Liver (tissue), 3 donors: ENCODE data around the gene WHRN.

Experiments
- GABPA ChIP-seq, 2 donors: IDR thresholded peaks in 1 of 2; conservative IDR thresholded peaks in 1 of 2; 2 replicates each; pipeline ENCODE4 v1.6.1; 2016; ENCODE audit warnings: antibody characterized with exemption in 2 of 2, mild to moderate bottlenecking in 1 of 2, moderate library complexity in 1 of 2
- HNF4G ChIP-seq: IDR thresholded peaks from 2 replicates; pipeline ENCODE4 v1.6.1; 2016; ENCODE audit warnings: antibody characterized with exemption
- JUND ChIP-seq, 2 donors: IDR thresholded peaks; 2 replicates each; pipeline ENCODE4 v1.6.1; 2016; ENCODE audit warnings: antibody characterized with exemption in 2 of 2
- RAD21 ChIP-seq, 2 donors: IDR thresholded peaks; 2 replicates each; pipeline ENCODE4 v1.6.1; 2016; ENCODE audit warnings: antibody characterized with exemption in 2 of 2, mild to moderate bottlenecking in 2 of 2
- TAF1 ChIP-seq: conservative IDR thresholded peaks from 2 replicates; pipeline ENCODE4 v1.6.1; 2016; ENCODE audit warnings: antibody characterized with exemption, mild to moderate bottlenecking
- YY1 ChIP-seq: IDR thresholded peaks from 2 replicates; pipeline ENCODE4 v1.6.1; 2016; ENCODE audit warnings: antibody characterized with exemption, mild to moderate bottlenecking
- TF ChIP-seq, protein P1 (sequence below): fragments of 150-350 bp; IDR thresholded peaks from 2 replicates; pipeline ENCODE4 v1.5.1; 2017; ENCODE audit warnings: improper control_type of control experiment, low read depth, low read length; ENCODE audit not compliant: missing input control
- TF ChIP-seq, protein P2 (sequence below): IDR thresholded peaks from 2 replicates; pipeline ENCODE4 v1.6.1; 2016; ENCODE audit warnings: antibody characterized with exemption
- TF ChIP-seq, protein P3 (sequence below): IDR thresholded peaks from 2 replicates; pipeline ENCODE4 v1.6.1; 2016; ENCODE audit warnings: antibody characterized with exemption, mild to moderate bottlenecking
- TF ChIP-seq, protein P4 (sequence below): IDR thresholded peaks from 2 replicates; pipeline ENCODE4 v1.6.1; 2016; ENCODE audit warnings: antibody characterized with exemption
- TF ChIP-seq, protein P5 (sequence below): IDR thresholded peaks from 2 replicates; pipeline ENCODE4 v1.6.1; 2016; ENCODE audit warnings: antibody characterized with exemption
- donor health status: healthy.
- donor health status: healthy.

DNA sequence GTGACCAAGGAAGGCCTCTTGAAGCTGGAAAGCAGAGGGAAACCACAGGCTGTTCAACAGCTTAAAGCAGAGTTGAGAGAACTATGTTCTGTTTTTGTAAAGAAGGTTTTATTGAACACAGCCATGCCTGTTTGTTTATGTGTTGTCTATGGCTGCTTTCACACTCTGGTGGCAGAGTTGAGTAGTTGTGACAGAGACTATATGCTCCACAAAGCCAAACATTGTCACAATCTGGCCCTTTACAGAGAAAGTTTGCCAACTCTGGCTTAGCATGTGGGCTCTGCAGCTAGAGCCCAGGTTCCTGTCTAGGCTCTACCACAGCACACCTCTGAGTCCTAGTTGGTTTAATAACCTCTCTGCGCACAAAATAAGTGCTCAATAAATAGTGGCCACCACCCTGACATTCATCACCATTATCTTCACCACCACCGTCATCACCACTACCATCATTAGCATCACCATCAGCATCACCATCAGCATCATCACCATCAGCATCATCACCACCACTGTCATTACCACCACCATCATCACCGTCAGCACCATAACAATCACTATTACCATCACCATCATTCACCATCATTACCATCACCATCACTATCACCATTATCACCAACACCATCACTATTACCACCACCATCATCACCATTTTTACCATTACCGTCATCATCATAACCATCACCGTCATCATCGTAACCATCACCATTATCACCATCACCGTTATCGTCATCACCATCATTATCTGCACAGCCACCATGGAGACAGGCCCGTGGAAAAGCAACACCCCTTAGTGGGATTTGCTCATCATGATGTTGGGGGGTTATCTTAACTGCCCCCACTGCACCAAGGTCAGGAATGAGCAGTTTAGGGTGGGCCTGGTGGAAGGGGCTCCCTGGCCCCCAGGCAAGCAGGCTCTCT, 135.8 kb downstream of the WHRN start:
- TF ChIP-seq, protein P1, sequence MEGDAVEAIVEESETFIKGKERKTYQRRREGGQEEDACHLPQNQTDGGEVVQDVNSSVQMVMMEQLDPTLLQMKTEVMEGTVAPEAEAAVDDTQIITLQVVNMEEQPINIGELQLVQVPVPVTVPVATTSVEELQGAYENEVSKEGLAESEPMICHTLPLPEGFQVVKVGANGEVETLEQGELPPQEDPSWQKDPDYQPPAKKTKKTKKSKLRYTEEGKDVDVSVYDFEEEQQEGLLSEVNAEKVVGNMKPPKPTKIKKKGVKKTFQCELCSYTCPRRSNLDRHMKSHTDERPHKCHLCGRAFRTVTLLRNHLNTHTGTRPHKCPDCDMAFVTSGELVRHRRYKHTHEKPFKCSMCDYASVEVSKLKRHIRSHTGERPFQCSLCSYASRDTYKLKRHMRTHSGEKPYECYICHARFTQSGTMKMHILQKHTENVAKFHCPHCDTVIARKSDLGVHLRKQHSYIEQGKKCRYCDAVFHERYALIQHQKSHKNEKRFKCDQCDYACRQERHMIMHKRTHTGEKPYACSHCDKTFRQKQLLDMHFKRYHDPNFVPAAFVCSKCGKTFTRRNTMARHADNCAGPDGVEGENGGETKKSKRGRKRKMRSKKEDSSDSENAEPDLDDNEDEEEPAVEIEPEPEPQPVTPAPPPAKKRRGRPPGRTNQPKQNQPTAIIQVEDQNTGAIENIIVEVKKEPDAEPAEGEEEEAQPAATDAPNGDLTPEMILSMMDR, result no peak
- TF ChIP-seq, protein P2, sequence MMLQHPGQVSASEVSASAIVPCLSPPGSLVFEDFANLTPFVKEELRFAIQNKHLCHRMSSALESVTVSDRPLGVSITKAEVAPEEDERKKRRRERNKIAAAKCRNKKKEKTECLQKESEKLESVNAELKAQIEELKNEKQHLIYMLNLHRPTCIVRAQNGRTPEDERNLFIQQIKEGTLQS, result no peak
- TF ChIP-seq, protein P3, sequence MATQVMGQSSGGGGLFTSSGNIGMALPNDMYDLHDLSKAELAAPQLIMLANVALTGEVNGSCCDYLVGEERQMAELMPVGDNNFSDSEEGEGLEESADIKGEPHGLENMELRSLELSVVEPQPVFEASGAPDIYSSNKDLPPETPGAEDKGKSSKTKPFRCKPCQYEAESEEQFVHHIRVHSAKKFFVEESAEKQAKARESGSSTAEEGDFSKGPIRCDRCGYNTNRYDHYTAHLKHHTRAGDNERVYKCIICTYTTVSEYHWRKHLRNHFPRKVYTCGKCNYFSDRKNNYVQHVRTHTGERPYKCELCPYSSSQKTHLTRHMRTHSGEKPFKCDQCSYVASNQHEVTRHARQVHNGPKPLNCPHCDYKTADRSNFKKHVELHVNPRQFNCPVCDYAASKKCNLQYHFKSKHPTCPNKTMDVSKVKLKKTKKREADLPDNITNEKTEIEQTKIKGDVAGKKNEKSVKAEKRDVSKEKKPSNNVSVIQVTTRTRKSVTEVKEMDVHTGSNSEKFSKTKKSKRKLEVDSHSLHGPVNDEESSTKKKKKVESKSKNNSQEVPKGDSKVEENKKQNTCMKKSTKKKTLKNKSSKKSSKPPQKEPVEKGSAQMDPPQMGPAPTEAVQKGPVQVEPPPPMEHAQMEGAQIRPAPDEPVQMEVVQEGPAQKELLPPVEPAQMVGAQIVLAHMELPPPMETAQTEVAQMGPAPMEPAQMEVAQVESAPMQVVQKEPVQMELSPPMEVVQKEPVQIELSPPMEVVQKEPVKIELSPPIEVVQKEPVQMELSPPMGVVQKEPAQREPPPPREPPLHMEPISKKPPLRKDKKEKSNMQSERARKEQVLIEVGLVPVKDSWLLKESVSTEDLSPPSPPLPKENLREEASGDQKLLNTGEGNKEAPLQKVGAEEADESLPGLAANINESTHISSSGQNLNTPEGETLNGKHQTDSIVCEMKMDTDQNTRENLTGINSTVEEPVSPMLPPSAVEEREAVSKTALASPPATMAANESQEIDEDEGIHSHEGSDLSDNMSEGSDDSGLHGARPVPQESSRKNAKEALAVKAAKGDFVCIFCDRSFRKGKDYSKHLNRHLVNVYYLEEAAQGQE, result no peak
- no peak for TF ChIP-seq YY1
- no peak for TF ChIP-seq JUND (IDR thresholded peaks at IDR 0.05)
- no peak for TF ChIP-seq TAF1
- no peak for TF ChIP-seq HNF4G
- TF ChIP-seq RAD21 (IDR thresholded peaks at IDR 0.05), result no peak
- TF ChIP-seq, protein P4, sequence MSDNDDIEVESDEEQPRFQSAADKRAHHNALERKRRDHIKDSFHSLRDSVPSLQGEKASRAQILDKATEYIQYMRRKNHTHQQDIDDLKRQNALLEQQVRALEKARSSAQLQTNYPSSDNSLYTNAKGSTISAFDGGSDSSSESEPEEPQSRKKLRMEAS, result no peak
- TF ChIP-seq GABPA (IDR thresholded peaks at IDR 0.05 in 1 of 2, conservative IDR thresholded peaks at IDR 0.05 in 1 of 2), result no peak
- TF ChIP-seq, protein P5, sequence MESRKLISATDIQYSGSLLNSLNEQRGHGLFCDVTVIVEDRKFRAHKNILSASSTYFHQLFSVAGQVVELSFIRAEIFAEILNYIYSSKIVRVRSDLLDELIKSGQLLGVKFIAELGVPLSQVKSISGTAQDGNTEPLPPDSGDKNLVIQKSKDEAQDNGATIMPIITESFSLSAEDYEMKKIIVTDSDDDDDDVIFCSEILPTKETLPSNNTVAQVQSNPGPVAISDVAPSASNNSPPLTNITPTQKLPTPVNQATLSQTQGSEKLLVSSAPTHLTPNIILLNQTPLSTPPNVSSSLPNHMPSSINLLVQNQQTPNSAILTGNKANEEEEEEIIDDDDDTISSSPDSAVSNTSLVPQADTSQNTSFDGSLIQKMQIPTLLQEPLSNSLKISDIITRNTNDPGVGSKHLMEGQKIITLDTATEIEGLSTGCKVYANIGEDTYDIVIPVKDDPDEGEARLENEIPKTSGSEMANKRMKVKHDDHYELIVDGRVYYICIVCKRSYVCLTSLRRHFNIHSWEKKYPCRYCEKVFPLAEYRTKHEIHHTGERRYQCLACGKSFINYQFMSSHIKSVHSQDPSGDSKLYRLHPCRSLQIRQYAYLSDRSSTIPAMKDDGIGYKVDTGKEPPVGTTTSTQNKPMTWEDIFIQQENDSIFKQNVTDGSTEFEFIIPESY, result no peak
